ENCODE measurements around the gene DPP8.

DPP8 gene

GRCh38 chr15:65423976-65424679, 93.4 kb downstream of the DPP8 start:
- DNase-seq = no peak

- no peak for DNase-seq
These were observed 94.1 kb downstream of the DPP8 start for GRCh38 chr15:65423150-65423975.

GRCh38 chr15:65421360-65422215, 95.9 kb downstream of the DPP8 start:
- no peak for DNase-seq

GRCh38 chr15:65420975-65421359, 96.5 kb downstream of the DPP8 start:
- DNase-seq = no peak

- no peak for DNase-seq
These were observed 98.9 kb downstream of the DPP8 start for GRCh38 chr15:65418596-65418995.

- DNase-seq = no peak
These were observed 100.6 kb downstream of the DPP8 start for GRCh38 chr15:65416845-65417416.

- no peak for DNase-seq
These were observed 102.5 kb downstream of the DPP8 start for GRCh38 chr15:65414841-65415621.

GRCh38 chr15:65413760-65414144, 103.7 kb downstream of the DPP8 start:
- no peak for DNase-seq

GRCh38 chr15:65413051-65413759, 104.3 kb downstream of the DPP8 start:
- DNase-seq = no peak

GRCh38 chr15:65412556-65412955, 104.9 kb downstream of the DPP8 start:
- no peak for DNase-seq

GRCh38 chr15:65411465-65412071, 105.9 kb downstream of the DPP8 start:
- no peak for DNase-seq

GRCh38 chr15:65410972-65411371, 106.5 kb downstream of the DPP8 start:
- DNase-seq = no peak

GRCh38 chr15:65410036-65410435, 107.5 kb downstream of the DPP8 start:
- no peak for DNase-seq

GRCh38 chr15:65409036-65409631, 108.4 kb downstream of the DPP8 start:
- DNase-seq = no peak

- no peak for DNase-seq
These were observed 109.0 kb downstream of the DPP8 start for GRCh38 chr15:65408324-65409035.

- DNase-seq = no peak
These were observed 111.0 kb downstream of the DPP8 start for GRCh38 chr15:65406424-65407000.

- no peak for DNase-seq
These were observed 111.6 kb downstream of the DPP8 start for GRCh38 chr15:65405791-65406423.

GRCh38 chr15:65404186-65404872, 113.2 kb downstream of the DPP8 start:
- no peak for DNase-seq

Data from activated naive CD4-positive, alpha-beta T cell treated with Interleukin-2 at 50 U/mL for 16 hours (primary cell).